K562 (cell line): ENCODE data around the gene DCPS. TPM values are rescaled to one million over a fixed set of nuclear protein-coding genes. Genes with fewer than 3 reads are reported as not detected.

Experiments
- ARID2 ChIP-seq: fragments of 450-650 bp; IDR thresholded peaks from 2 replicates; pipeline ENCODE4 v1.6.1; 2017; ENCODE audit warnings: antibody characterized with exemption, mild to moderate bottlenecking
- KAT7 ChIP-seq: sonication (generic); formaldehyde crosslinking; IDR thresholded peaks from 2 replicates; pipeline ENCODE4 v1.8.0; 2022; ENCODE audit warnings: missing genetic modification reagents, mild to moderate bottlenecking, borderline replicate concordance
- MECOM ChIP-seq: fragments of 250-450 bp; sonication (Bioruptor Pico); IDR thresholded peaks from 2 replicates; pipeline ENCODE4 v1.8.0; 2022; ENCODE audit warnings: inconsistent platforms
- POU5F1 ChIP-seq: fragments of 150-350 bp; IDR thresholded peaks from 2 replicates; pipeline ENCODE4 v1.6.1; 2014; ENCODE audit warnings: borderline replicate concordance, low read length, low read depth, mild to moderate bottlenecking; ENCODE audit not compliant: partially characterized antibody
- SAFB2 ChIP-seq: fragments of 200-400 bp; formaldehyde crosslinking; IDR thresholded peaks from 2 replicates; pipeline ENCODE4 v1.6.1; 2018; ENCODE audit warnings: borderline replicate concordance, low read length, low read depth, moderate library complexity; ENCODE audit not compliant: severe bottlenecking
- SIN3B ChIP-seq: fragments of 450-650 bp; IDR thresholded peaks from 2 replicates; pipeline ENCODE4 v1.6.1; 2017; ENCODE audit warnings: low read depth, mild to moderate bottlenecking, moderate library complexity
- polyA plus RNA-seq, 8 experiments: library from polyadenylated mRNA; depleted of rRNA in 4 of 8; stranded (reverse) in 5 of 8; unstranded in 3 of 8; fragments of >200 nt; fragmentation: Nextera tagmentation in 2 of 8; fragmentation: Illumina TruSeq in 1 of 8; extraction: Ambion mirVana in 2 of 8; extraction: Trizol in 1 of 8; gene quantifications; 2 replicates each; pipeline versions ENCODE4 v1.2.1 to v1.2.3, GENCODE V29; 2011 to 2014; ENCODE audit warnings: inconsistent platforms in 1 of 8, missing spikeins in 1 of 8
- total RNA-seq, 7 experiments: library from RNA; depleted of rRNA in 6 of 7; stranded (reverse); fragments of >200 nt in 6 of 7; fragmentation: Illumina TruSeq in 2 of 7; extraction: Trizol in 2 of 7; gene quantifications; 2 replicates each; pipeline versions ENCODE4 v1.2.1 to v1.2.3, GENCODE V29; 2011 to 2021; ENCODE audit warnings: low replicate concordance in 1 of 7
- TF ChIP-seq, protein P1 (sequence below), 2 experiments: fragments of 450-650 bp; IDR thresholded peaks; 2 replicates each; pipeline ENCODE4 v1.6.1; 2018; ENCODE audit warnings: mild to moderate bottlenecking in 2 of 2, low read depth in 1 of 2; ENCODE audit not compliant: partially characterized antibody in 2 of 2
- TF ChIP-seq, protein P2 (sequence below): fragments of 450-650 bp; IDR thresholded peaks from 2 replicates; pipeline ENCODE4 v1.6.1; 2016; ENCODE audit warnings: mild to moderate bottlenecking, moderate library complexity
- TF ChIP-seq, protein P3 (sequence below), 2 experiments: IDR thresholded peaks; 2 replicates each; pipeline ENCODE4 v1.6.1; 2011; ENCODE audit warnings: borderline replicate concordance in 1 of 2, control low read depth in 1 of 2, low read depth in 1 of 2, low read length in 1 of 2, mild to moderate bottlenecking in 1 of 2, mixed read lengths in 1 of 2, moderate library complexity in 1 of 2; ENCODE audit not compliant: insufficient read depth in 1 of 2, insufficient read length in 1 of 2, poor library complexity in 1 of 2, severe bottlenecking in 1 of 2; ENCODE audit errors: extremely low read depth in 1 of 2

The DCPS gene
- total and polyA plus RNA-seq, 9 of the 15 experiments (the other 6 are each of a cell fraction or from before 2014, with no cell fraction given): 8.7 to 38.1 (median 17.9) TPM

DNA sequence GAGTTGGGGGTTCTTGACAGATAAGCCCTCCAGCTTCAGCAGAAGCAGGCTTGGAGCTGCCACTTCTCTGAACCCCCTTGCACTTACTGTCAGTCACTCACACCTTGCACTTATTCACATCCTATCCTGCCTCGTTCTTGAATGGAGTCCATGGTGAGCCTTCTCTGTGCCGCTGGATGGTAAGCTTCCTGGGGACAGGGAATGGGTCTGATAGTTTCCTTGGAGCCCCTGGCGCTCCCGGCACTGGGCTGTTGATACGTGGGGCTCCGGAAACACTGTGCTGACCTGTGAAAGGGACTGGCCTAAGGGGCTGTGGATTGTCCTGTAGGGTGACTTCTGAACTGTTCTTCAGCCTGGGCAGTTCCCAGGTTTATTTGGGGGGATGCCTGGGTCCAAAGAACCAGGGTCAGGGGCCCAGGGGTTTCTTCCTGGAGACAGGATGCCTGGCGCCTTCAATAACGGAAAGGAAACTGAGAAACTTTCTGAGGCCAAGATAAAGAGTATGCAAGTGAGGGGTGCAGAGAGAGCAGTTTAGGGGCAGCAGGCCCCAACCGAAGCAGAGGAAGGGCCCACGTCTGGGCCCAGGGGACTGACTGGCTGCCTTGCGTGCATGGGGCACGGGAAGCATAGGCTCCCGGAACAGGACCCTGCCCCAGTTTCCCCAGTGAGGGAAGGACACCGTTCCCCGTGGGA, 50.9 kb downstream of the DCPS start (continued):
- TF ChIP-seq, protein P1, sequence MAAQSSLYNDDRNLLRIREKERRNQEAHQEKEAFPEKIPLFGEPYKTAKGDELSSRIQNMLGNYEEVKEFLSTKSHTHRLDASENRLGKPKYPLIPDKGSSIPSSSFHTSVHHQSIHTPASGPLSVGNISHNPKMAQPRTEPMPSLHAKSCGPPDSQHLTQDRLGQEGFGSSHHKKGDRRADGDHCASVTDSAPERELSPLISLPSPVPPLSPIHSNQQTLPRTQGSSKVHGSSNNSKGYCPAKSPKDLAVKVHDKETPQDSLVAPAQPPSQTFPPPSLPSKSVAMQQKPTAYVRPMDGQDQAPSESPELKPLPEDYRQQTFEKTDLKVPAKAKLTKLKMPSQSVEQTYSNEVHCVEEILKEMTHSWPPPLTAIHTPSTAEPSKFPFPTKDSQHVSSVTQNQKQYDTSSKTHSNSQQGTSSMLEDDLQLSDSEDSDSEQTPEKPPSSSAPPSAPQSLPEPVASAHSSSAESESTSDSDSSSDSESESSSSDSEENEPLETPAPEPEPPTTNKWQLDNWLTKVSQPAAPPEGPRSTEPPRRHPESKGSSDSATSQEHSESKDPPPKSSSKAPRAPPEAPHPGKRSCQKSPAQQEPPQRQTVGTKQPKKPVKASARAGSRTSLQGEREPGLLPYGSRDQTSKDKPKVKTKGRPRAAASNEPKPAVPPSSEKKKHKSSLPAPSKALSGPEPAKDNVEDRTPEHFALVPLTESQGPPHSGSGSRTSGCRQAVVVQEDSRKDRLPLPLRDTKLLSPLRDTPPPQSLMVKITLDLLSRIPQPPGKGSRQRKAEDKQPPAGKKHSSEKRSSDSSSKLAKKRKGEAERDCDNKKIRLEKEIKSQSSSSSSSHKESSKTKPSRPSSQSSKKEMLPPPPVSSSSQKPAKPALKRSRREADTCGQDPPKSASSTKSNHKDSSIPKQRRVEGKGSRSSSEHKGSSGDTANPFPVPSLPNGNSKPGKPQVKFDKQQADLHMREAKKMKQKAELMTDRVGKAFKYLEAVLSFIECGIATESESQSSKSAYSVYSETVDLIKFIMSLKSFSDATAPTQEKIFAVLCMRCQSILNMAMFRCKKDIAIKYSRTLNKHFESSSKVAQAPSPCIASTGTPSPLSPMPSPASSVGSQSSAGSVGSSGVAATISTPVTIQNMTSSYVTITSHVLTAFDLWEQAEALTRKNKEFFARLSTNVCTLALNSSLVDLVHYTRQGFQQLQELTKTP (IDR thresholded peaks at IDR 0.05; ENCODE audit: low read depth in 1 of 2, partially characterized antibody in 2 of 2): no peak
- TF ChIP-seq ARID2 (no peak), MECOM (no peak), KAT7 (CRISPR knock-in tag) (no peak), SAFB2 (no peak), POU5F1 (no peak), SIN3B (no peak)
- TF ChIP-seq, protein P2, sequence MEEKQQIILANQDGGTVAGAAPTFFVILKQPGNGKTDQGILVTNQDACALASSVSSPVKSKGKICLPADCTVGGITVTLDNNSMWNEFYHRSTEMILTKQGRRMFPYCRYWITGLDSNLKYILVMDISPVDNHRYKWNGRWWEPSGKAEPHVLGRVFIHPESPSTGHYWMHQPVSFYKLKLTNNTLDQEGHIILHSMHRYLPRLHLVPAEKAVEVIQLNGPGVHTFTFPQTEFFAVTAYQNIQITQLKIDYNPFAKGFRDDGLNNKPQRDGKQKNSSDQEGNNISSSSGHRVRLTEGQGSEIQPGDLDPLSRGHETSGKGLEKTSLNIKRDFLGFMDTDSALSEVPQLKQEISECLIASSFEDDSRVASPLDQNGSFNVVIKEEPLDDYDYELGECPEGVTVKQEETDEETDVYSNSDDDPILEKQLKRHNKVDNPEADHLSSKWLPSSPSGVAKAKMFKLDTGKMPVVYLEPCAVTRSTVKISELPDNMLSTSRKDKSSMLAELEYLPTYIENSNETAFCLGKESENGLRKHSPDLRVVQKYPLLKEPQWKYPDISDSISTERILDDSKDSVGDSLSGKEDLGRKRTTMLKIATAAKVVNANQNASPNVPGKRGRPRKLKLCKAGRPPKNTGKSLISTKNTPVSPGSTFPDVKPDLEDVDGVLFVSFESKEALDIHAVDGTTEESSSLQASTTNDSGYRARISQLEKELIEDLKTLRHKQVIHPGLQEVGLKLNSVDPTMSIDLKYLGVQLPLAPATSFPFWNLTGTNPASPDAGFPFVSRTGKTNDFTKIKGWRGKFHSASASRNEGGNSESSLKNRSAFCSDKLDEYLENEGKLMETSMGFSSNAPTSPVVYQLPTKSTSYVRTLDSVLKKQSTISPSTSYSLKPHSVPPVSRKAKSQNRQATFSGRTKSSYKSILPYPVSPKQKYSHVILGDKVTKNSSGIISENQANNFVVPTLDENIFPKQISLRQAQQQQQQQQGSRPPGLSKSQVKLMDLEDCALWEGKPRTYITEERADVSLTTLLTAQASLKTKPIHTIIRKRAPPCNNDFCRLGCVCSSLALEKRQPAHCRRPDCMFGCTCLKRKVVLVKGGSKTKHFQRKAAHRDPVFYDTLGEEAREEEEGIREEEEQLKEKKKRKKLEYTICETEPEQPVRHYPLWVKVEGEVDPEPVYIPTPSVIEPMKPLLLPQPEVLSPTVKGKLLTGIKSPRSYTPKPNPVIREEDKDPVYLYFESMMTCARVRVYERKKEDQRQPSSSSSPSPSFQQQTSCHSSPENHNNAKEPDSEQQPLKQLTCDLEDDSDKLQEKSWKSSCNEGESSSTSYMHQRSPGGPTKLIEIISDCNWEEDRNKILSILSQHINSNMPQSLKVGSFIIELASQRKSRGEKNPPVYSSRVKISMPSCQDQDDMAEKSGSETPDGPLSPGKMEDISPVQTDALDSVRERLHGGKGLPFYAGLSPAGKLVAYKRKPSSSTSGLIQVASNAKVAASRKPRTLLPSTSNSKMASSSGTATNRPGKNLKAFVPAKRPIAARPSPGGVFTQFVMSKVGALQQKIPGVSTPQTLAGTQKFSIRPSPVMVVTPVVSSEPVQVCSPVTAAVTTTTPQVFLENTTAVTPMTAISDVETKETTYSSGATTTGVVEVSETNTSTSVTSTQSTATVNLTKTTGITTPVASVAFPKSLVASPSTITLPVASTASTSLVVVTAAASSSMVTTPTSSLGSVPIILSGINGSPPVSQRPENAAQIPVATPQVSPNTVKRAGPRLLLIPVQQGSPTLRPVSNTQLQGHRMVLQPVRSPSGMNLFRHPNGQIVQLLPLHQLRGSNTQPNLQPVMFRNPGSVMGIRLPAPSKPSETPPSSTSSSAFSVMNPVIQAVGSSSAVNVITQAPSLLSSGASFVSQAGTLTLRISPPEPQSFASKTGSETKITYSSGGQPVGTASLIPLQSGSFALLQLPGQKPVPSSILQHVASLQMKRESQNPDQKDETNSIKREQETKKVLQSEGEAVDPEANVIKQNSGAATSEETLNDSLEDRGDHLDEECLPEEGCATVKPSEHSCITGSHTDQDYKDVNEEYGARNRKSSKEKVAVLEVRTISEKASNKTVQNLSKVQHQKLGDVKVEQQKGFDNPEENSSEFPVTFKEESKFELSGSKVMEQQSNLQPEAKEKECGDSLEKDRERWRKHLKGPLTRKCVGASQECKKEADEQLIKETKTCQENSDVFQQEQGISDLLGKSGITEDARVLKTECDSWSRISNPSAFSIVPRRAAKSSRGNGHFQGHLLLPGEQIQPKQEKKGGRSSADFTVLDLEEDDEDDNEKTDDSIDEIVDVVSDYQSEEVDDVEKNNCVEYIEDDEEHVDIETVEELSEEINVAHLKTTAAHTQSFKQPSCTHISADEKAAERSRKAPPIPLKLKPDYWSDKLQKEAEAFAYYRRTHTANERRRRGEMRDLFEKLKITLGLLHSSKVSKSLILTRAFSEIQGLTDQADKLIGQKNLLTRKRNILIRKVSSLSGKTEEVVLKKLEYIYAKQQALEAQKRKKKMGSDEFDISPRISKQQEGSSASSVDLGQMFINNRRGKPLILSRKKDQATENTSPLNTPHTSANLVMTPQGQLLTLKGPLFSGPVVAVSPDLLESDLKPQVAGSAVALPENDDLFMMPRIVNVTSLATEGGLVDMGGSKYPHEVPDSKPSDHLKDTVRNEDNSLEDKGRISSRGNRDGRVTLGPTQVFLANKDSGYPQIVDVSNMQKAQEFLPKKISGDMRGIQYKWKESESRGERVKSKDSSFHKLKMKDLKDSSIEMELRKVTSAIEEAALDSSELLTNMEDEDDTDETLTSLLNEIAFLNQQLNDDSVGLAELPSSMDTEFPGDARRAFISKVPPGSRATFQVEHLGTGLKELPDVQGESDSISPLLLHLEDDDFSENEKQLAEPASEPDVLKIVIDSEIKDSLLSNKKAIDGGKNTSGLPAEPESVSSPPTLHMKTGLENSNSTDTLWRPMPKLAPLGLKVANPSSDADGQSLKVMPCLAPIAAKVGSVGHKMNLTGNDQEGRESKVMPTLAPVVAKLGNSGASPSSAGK: 0 out of 2 replicates have a peak, but pooled peaks have one; percentile 10
- TF ChIP-seq, protein P3, sequence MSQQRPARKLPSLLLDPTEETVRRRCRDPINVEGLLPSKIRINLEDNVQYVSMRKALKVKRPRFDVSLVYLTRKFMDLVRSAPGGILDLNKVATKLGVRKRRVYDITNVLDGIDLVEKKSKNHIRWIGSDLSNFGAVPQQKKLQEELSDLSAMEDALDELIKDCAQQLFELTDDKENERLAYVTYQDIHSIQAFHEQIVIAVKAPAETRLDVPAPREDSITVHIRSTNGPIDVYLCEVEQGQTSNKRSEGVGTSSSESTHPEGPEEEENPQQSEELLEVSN (IDR thresholded peaks at IDR 0.05; ENCODE audit: borderline replicate concordance in 1 of 2, extremely low read depth in 1 of 2, insufficient read depth in 1 of 2, insufficient read length in 1 of 2, low read depth in 1 of 2, low read length in 1 of 2, poor library complexity in 1 of 2, severe bottlenecking in 1 of 2): peak in 1 of 2 experiments; percentile 23
